HEK293 (cell line): Measurements from ENCODE around the gene GMIP.

ENCODE experiments used
- CTCF ChIA-PET: fragments of 350-600 bp; formaldehyde crosslinking; extraction: SDS; loops from one replicate; lab custom pipeline; 2021; ENCODE audit warnings: antibody characterized with exemption; lab: Yijun Ruan, JAX
- POLR2A ChIA-PET: fragments of 300-600 bp; formaldehyde crosslinking; extraction: SDS; loops from one replicate; lab custom pipeline; 2020; ENCODE audit warnings: antibody characterized with exemption, inconsistent platforms; lab: Yijun Ruan, JAX
- H3K27ac ChIP-seq: fragments of 200-500 bp; sonication (Bioruptor generic); 2 replicates; pipeline ENCODE4 v1.5.1; 2014; ENCODE audit warnings: low read depth, low read length, control low read depth, inconsistent platforms; ENCODE audit errors: extremely low read depth
- H3K36me3 ChIP-seq, 2 experiments: fragments of 200-500 bp in 1 of 2; sonication (Bioruptor generic) in 1 of 2; 1 replicate in 1 of 2; 2 replicates in 1 of 2; pipeline ENCODE4 v1.5.1; 2014 to 2017; ENCODE audit warnings: inconsistent platforms in 2 of 2, low read length in 2 of 2; ENCODE audit not compliant: control insufficient read depth in 2 of 2, insufficient read depth in 1 of 2
- H3K4me1 ChIP-seq: fragments of 200-500 bp; sonication (Bioruptor generic); 2 replicates; pipeline ENCODE4 v1.5.1; 2014; ENCODE audit warnings: mild to moderate bottlenecking, low read length, inconsistent platforms; ENCODE audit not compliant: control insufficient read depth, insufficient read depth
- H3K4me3 ChIP-seq: 2 replicates; pipeline ENCODE4 v1.5.1; 2011; ENCODE audit warnings: low read depth, mild to moderate bottlenecking, control low read depth, low read length, moderate library complexity
- H3K9me3 ChIP-seq: fragments of 200-500 bp; sonication (Bioruptor generic); 2 replicates; pipeline ENCODE4 v1.5.1; 2014; ENCODE audit warnings: low read depth, low read length, inconsistent platforms; ENCODE audit not compliant: control insufficient read depth, insufficient read depth
- GLI4 ChIP-seq: fragments of 450-650 bp; formaldehyde crosslinking; IDR thresholded peaks from 2 replicates; pipeline ENCODE4 v1.5.1; 2016; ENCODE audit warnings: missing biosample characterization, missing genetic modification characterization
- KLF16 ChIP-seq: fragments of 450-650 bp; formaldehyde crosslinking; IDR thresholded peaks from 2 replicates; pipeline ENCODE4 v1.5.1; 2017; ENCODE audit warnings: missing biosample characterization, missing genetic modification characterization
- YY1 ChIP-seq: fragments of 450-650 bp; formaldehyde crosslinking; IDR thresholded peaks from 2 replicates; pipeline ENCODE4 v1.5.1; 2018; ENCODE audit warnings: missing biosample characterization, missing genetic modification characterization
- ZBTB17 ChIP-seq: fragments of 450-650 bp; formaldehyde crosslinking; IDR thresholded peaks from 2 replicates; pipeline ENCODE4 v1.5.1; 2016; ENCODE audit warnings: missing biosample characterization, missing genetic modification characterization
- ZNF10 ChIP-seq: fragments of 450-650 bp; formaldehyde crosslinking; IDR thresholded peaks from 2 replicates; pipeline ENCODE4 v1.5.1; 2017; ENCODE audit warnings: missing biosample characterization, missing genetic modification characterization
- ZNF157 ChIP-seq: fragments of 450-650 bp; formaldehyde crosslinking; IDR thresholded peaks from 2 replicates; pipeline ENCODE4 v1.5.1; 2016; ENCODE audit warnings: missing biosample characterization, missing genetic modification characterization
- ZNF214 ChIP-seq: fragments of 450-650 bp; formaldehyde crosslinking; IDR thresholded peaks from 2 replicates; pipeline ENCODE4 v1.5.1; 2017; ENCODE audit warnings: missing biosample characterization, mild to moderate bottlenecking, missing genetic modification characterization, borderline replicate concordance
- ZNF248 ChIP-seq: fragments of 450-650 bp; formaldehyde crosslinking; IDR thresholded peaks from 2 replicates; pipeline ENCODE4 v1.5.1; 2017; ENCODE audit warnings: missing biosample characterization, missing genetic modification characterization
- ZNF626 ChIP-seq: fragments of 450-650 bp; sonication (Bioruptor Pico); formaldehyde crosslinking; IDR thresholded peaks from 2 replicates; pipeline ENCODE4 v1.5.1; 2018; ENCODE audit warnings: missing biosample characterization, missing genetic modification characterization, inconsistent platforms
- TF ChIP-seq, protein P1 (sequence below): fragments of 450-650 bp; formaldehyde crosslinking; IDR thresholded peaks from 2 replicates; pipeline ENCODE4 v1.5.1; 2017; ENCODE audit warnings: missing biosample characterization, missing genetic modification characterization
- TF ChIP-seq, protein P2 (sequence below): fragments of 450-650 bp; formaldehyde crosslinking; conservative IDR thresholded peaks from 2 replicates; pipeline ENCODE4 v1.5.1; 2016; ENCODE audit warnings: low read depth, missing biosample characterization, missing genetic modification characterization
- TF ChIP-seq, protein P3 (sequence below): fragments of 450-650 bp; formaldehyde crosslinking; IDR thresholded peaks from 2 replicates; pipeline ENCODE4 v1.5.1; 2016; ENCODE audit warnings: missing biosample characterization, missing genetic modification characterization
- TF ChIP-seq, protein P4 (sequence below): fragments of 450-650 bp; formaldehyde crosslinking; IDR thresholded peaks from 2 replicates; pipeline ENCODE4 v1.5.1; 2016; ENCODE audit warnings: missing biosample characterization, missing genetic modification characterization, low read depth
- TF ChIP-seq, protein P5 (sequence below): fragments of 450-650 bp; IDR thresholded peaks from 2 replicates; pipeline ENCODE4 v1.5.1; 2018; ENCODE audit warnings: missing biosample characterization, mild to moderate bottlenecking, missing genetic modification characterization

Gene GMIP

DNA sequence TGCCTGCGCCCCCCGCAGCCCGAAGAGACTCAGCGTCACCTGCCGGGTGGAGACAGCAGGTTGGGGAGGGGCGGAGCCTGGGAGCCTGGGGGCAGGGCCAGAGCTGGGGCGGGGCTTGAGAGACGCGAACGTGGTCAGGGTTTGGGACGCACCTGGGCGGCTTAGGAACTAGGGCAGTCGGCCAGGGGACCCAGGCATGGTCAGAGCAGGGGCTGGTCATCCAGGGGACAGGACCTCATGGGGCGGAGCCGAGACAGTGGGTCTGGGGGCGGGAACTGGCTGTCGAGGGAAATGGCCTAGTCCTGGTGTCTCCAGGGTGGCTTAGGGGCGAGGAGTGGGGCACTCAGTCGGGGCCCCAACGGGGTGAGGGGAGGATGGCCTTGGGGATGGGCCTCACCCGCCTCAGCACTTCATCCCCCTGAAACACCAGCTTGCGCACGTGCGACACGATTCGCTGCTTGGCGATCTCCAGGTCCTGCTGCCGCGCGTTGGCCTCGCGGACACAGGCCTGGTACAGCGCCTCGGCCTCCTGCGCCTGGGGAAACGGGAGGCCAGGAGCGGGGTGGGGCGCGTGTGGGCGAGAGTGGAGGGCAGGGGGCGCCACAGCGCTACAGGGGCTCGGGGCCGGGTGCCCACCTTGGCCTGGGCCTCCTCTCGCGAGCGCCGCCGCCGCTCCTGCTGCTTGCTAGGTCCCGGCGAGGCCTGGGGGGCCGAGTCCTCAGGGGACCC is 5.8 kb downstream of the GMIP start:
- Histone ChIP-seq H3K9me3 (no peaks in the 10 kb centered on the region), H3K4me1 (no peaks in the 10 kb centered on the region), H3K27ac (no peak overlapping the region), H3K4me3 (no peak overlapping the region), H3K36me3 (peaks cover 0 to 39% of the 10 kb centered on the region in 2 experiments; a peak in 2 of 3 replicates)
- CTCF ChIA-PET: no interaction called here
- TF ChIP-seq, protein P1, sequence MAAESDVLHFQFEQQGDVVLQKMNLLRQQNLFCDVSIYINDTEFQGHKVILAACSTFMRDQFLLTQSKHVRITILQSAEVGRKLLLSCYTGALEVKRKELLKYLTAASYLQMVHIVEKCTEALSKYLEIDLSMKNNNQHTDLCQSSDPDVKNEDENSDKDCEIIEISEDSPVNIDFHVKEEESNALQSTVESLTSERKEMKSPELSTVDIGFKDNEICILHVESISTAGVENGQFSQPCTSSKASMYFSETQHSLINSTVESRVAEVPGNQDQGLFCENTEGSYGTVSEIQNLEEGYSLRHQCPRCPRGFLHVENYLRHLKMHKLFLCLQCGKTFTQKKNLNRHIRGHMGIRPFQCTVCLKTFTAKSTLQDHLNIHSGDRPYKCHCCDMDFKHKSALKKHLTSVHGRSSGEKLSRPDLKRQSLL (tag by site-specific recombination): no peak
- no peak for TF ChIP-seq KLF16 (tag by site-specific recombination)
- TF ChIP-seq, protein P2, sequence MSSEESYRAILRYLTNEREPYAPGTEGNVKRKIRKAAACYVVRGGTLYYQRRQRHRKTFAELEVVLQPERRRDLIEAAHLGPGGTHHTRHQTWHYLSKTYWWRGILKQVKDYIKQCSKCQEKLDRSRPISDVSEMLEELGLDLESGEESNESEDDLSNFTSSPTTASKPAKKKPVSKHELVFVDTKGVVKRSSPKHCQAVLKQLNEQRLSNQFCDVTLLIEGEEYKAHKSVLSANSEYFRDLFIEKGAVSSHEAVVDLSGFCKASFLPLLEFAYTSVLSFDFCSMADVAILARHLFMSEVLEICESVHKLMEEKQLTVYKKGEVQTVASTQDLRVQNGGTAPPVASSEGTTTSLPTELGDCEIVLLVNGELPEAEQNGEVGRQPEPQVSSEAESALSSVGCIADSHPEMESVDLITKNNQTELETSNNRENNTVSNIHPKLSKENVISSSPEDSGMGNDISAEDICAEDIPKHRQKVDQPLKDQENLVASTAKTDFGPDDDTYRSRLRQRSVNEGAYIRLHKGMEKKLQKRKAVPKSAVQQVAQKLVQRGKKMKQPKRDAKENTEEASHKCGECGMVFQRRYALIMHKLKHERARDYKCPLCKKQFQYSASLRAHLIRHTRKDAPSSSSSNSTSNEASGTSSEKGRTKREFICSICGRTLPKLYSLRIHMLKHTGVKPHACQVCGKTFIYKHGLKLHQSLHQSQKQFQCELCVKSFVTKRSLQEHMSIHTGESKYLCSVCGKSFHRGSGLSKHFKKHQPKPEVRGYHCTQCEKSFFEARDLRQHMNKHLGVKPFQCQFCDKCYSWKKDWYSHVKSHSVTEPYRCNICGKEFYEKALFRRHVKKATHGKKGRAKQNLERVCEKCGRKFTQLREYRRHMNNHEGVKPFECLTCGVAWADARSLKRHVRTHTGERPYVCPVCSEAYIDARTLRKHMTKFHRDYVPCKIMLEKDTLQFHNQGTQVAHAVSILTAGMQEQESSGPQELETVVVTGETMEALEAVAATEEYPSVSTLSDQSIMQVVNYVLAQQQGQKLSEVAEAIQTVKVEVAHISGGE (tag by site-specific recombination): no peak
- no peak for TF ChIP-seq ZNF10 (tag by site-specific recombination)
- no peak for TF ChIP-seq ZBTB17 (tag by site-specific recombination)
- TF ChIP-seq ZNF626: no peak
- no peak for TF ChIP-seq GLI4
- no peak for TF ChIP-seq YY1 (tag by site-specific recombination)
- TF ChIP-seq ZNF157 (tag by site-specific recombination): no peak
- TF ChIP-seq, protein P3, sequence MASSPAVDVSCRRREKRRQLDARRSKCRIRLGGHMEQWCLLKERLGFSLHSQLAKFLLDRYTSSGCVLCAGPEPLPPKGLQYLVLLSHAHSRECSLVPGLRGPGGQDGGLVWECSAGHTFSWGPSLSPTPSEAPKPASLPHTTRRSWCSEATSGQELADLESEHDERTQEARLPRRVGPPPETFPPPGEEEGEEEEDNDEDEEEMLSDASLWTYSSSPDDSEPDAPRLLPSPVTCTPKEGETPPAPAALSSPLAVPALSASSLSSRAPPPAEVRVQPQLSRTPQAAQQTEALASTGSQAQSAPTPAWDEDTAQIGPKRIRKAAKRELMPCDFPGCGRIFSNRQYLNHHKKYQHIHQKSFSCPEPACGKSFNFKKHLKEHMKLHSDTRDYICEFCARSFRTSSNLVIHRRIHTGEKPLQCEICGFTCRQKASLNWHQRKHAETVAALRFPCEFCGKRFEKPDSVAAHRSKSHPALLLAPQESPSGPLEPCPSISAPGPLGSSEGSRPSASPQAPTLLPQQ (tag by site-specific recombination): no peak
- no peak for TF ChIP-seq ZNF214
- TF ChIP-seq, protein P4, sequence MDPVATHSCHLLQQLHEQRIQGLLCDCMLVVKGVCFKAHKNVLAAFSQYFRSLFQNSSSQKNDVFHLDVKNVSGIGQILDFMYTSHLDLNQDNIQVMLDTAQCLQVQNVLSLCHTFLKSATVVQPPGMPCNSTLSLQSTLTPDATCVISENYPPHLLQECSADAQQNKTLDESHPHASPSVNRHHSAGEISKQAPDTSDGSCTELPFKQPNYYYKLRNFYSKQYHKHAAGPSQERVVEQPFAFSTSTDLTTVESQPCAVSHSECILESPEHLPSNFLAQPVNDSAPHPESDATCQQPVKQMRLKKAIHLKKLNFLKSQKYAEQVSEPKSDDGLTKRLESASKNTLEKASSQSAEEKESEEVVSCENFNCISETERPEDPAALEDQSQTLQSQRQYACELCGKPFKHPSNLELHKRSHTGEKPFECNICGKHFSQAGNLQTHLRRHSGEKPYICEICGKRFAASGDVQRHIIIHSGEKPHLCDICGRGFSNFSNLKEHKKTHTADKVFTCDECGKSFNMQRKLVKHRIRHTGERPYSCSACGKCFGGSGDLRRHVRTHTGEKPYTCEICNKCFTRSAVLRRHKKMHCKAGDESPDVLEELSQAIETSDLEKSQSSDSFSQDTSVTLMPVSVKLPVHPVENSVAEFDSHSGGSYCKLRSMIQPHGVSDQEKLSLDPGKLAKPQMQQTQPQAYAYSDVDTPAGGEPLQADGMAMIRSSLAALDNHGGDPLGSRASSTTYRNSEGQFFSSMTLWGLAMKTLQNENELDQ (tag by site-specific recombination): no peak
- POLR2A ChIA-PET: no interaction called here

DNA sequence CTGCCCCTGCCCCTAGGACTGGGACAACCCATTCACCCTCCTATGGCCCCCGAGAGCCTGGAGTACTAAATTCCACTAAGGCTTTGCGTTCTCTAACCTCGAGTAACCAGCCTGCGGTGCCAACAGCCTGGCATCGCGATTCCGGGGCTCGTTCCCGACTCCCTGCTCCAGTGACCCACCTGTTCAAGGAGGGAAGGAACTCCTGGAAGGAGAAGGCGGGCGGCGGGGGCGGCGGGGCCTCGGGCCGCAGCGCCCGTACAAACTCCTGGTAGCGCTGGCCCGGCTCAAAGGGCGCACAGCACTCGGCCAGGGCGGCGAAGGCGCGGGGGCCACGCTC is 6.3 kb downstream of the GMIP start:
- Histone ChIP-seq H3K4me1 (no peaks in the 10 kb centered on the region), H3K9me3 (no peaks in the 10 kb centered on the region), H3K27ac (no peak overlapping the region)
- POLR2A ChIA-PET: no interaction called here
- no peak for TF ChIP-seq ZNF248 (tag by site-specific recombination)
- TF ChIP-seq, protein P5, sequence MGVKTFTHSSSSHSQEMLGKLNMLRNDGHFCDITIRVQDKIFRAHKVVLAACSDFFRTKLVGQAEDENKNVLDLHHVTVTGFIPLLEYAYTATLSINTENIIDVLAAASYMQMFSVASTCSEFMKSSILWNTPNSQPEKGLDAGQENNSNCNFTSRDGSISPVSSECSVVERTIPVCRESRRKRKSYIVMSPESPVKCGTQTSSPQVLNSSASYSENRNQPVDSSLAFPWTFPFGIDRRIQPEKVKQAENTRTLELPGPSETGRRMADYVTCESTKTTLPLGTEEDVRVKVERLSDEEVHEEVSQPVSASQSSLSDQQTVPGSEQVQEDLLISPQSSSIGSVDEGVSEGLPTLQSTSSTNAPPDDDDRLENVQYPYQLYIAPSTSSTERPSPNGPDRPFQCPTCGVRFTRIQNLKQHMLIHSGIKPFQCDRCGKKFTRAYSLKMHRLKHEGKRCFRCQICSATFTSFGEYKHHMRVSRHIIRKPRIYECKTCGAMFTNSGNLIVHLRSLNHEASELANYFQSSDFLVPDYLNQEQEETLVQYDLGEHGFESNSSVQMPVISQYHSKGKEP (tag by site-specific recombination): no peak
- TF ChIP-seq, all 188 proteins: peak for 0
- Histone ChIP-seq H3K4me3 (no peak overlapping the region), H3K36me3 (peaks cover 0 to 43% of the 10 kb centered on the region in 2 experiments; a peak in 2 of 3 replicates)
- CTCF ChIA-PET: no interaction called here
